Astrocyte (in vitro differentiated cells and primary cell): ENCODE data around the gene MAPK9. TPM values are rescaled to one million over a fixed set of nuclear protein-coding genes. Genes with fewer than 3 reads are reported as not detected.
A peak's percentile ranks its signal among the peaks of the same experiment; 100 is the strongest.

Experiments
- DNase-seq: peaks from one replicate; pipeline ENCODE4 v3.0.0-alpha.2; 2010; ENCODE audit warnings: low read depth
- FAIRE-seq: peaks from 2 replicates; lab custom pipeline; 2011; peaks lifted over from hg19 to GRCh38; lab: Jason Lieb, UNC
- H2AFZ ChIP-seq: 2 replicates; pipeline ENCODE4 v1.6.0; 2012; ENCODE audit warnings: low read depth, low read length, inconsistent platforms
- H3K27ac ChIP-seq: 2 replicates; pipeline ENCODE4 v1.5.1; 2011; ENCODE audit warnings: low read depth, low read length, inconsistent platforms
- H3K27me3 ChIP-seq: 2 replicates; pipeline ENCODE4 v1.6.0; 2011; ENCODE audit warnings: low read length, inconsistent platforms; ENCODE audit not compliant: insufficient read depth
- H3K36me3 ChIP-seq: 2 replicates; pipeline ENCODE4 v1.5.1; 2011; ENCODE audit warnings: low read length, inconsistent platforms; ENCODE audit not compliant: insufficient read depth
- H3K4me1 ChIP-seq: 2 replicates; pipeline ENCODE4 v1.5.1; 2011; ENCODE audit warnings: low read length, inconsistent platforms; ENCODE audit not compliant: insufficient read depth
- H3K4me2 ChIP-seq: 2 replicates; pipeline ENCODE4 v1.6.0; 2012; ENCODE audit warnings: low read length, inconsistent platforms
- H3K4me3 ChIP-seq: 2 replicates; pipeline ENCODE4 v1.5.1; 2011; ENCODE audit warnings: low read depth, mild to moderate bottlenecking, low read length, inconsistent platforms; ENCODE audit not compliant: insufficient read depth
- H3K79me2 ChIP-seq: 2 replicates; pipeline ENCODE4 v1.6.0; 2012; ENCODE audit warnings: mild to moderate bottlenecking, low read length, inconsistent platforms; ENCODE audit not compliant: insufficient read depth
- H3K9ac ChIP-seq: 2 replicates; pipeline ENCODE4 v1.6.0; 2012; ENCODE audit warnings: mild to moderate bottlenecking, low read length, inconsistent platforms
- H3K9me3 ChIP-seq: 2 replicates; pipeline ENCODE4 v1.5.1; 2012; ENCODE audit warnings: low read depth, mild to moderate bottlenecking, low read length, inconsistent platforms; ENCODE audit not compliant: insufficient read depth
- H4K20me1 ChIP-seq: 2 replicates; pipeline ENCODE4 v1.6.0; 2012; ENCODE audit warnings: low read length, inconsistent platforms; ENCODE audit not compliant: insufficient read depth
- H3K27ac Mint-ChIP-seq: one replicate; pipeline ENCODE4 v1.8.0; 2021; ENCODE audit warnings: mild to moderate bottlenecking, mixed read lengths; ENCODE audit not compliant: unreplicated experiment
- H3K27me3 Mint-ChIP-seq: one replicate; pipeline ENCODE4 v1.8.0; 2021; ENCODE audit warnings: low read depth, mixed read lengths; ENCODE audit not compliant: unreplicated experiment
- H3K36me3 Mint-ChIP-seq: one replicate; pipeline ENCODE4 v1.8.0; 2021; ENCODE audit warnings: low read depth, mixed read lengths; ENCODE audit not compliant: unreplicated experiment
- H3K4me1 Mint-ChIP-seq: one replicate; pipeline ENCODE4 v1.8.0; 2021; ENCODE audit warnings: low read depth, mixed read lengths; ENCODE audit not compliant: unreplicated experiment
- H3K4me3 Mint-ChIP-seq: one replicate; pipeline ENCODE4 v1.8.0; 2021; ENCODE audit warnings: mild to moderate bottlenecking, moderate library complexity, mixed read lengths; ENCODE audit not compliant: unreplicated experiment
- H3K9me3 Mint-ChIP-seq: one replicate; pipeline ENCODE4 v1.8.0; 2021; ENCODE audit warnings: mild to moderate bottlenecking, mixed read lengths; ENCODE audit not compliant: unreplicated experiment
- EZH2 ChIP-seq: IDR thresholded peaks from 2 replicates; pipeline ENCODE4 v1.6.1; 2012; ENCODE audit warnings: mild to moderate bottlenecking, low read length, inconsistent platforms; ENCODE audit not compliant: insufficient read depth
- total RNA-seq: library from RNA; stranded (reverse); gene quantifications from 2 replicates; pipeline ENCODE4 v1.2.1, GENCODE V29; 2021
- TF ChIP-seq, protein P1 (sequence below): IDR thresholded peaks from 2 replicates; pipeline ENCODE4 v1.5.1; 2011; ENCODE audit warnings: low read depth, mild to moderate bottlenecking, inconsistent platforms, low read length, moderate library complexity; ENCODE audit not compliant: insufficient read depth

MAPK9 gene
- total RNA-seq, 1 donor from 2014 or later: 34.0 TPM

- Histone ChIP-seq H3K4me2 (no peak overlapping the region), H3K36me3 (peaks cover 17% of the 10 kb centered on the region), H3K27ac (peak overlapping the region; percentile 55), H3K9me3 (no peaks in the 10 kb centered on the region), H4K20me1 (no peaks in the 10 kb centered on the region), H3K9ac (no peak overlapping the region), H3K79me2 (no peaks in the 10 kb centered on the region), H3K4me1 (no peaks in the 10 kb centered on the region), H2AFZ (no peak overlapping the region), H3K4me3 (no peak overlapping the region), H3K27me3 (no peaks in the 10 kb centered on the region)
- Mint-ChIP-seq H3K9me3 (peaks cover 18% of the 10 kb centered on the region), H3K27me3 (no peaks in the 10 kb centered on the region), H3K36me3 (peaks cover 30% of the 10 kb centered on the region), H3K4me1 (peaks cover 11% of the 10 kb centered on the region), H3K4me3 (no peak overlapping the region), H3K27ac (peak overlapping the region; percentile 47)
- no peak for DNase-seq
- FAIRE-seq: no peak
- no peak for TF ChIP-seq EZH2
- TF ChIP-seq, protein P1, sequence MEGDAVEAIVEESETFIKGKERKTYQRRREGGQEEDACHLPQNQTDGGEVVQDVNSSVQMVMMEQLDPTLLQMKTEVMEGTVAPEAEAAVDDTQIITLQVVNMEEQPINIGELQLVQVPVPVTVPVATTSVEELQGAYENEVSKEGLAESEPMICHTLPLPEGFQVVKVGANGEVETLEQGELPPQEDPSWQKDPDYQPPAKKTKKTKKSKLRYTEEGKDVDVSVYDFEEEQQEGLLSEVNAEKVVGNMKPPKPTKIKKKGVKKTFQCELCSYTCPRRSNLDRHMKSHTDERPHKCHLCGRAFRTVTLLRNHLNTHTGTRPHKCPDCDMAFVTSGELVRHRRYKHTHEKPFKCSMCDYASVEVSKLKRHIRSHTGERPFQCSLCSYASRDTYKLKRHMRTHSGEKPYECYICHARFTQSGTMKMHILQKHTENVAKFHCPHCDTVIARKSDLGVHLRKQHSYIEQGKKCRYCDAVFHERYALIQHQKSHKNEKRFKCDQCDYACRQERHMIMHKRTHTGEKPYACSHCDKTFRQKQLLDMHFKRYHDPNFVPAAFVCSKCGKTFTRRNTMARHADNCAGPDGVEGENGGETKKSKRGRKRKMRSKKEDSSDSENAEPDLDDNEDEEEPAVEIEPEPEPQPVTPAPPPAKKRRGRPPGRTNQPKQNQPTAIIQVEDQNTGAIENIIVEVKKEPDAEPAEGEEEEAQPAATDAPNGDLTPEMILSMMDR: no peak
These were observed 58.2 kb downstream of the MAPK9 start for GRCh38 chr5:180233729-180234128.

GRCh38 chr5:180230017-180230416 lies 61.9 kb downstream of the MAPK9 start:
- Mint-ChIP-seq H3K27ac (no peak overlapping the region), H3K4me1 (peaks cover 11% of the 10 kb centered on the region), H3K36me3 (peaks cover 21% of the 10 kb centered on the region), H3K9me3 (peaks cover 24% of the 10 kb centered on the region), H3K4me3 (peak overlapping the region; percentile 45), H3K27me3 (no peaks in the 10 kb centered on the region)
- TF ChIP-seq, protein P1: no peak
- no peak for TF ChIP-seq EZH2
- H3K9ac ChIP-seq: no peak overlapping the region
- no peak overlapping the region for H3K27ac ChIP-seq
- H3K27me3 ChIP-seq: no peaks in the 10 kb centered on the region
- FAIRE-seq (no peak), DNase-seq (no peak)
- no peak overlapping the region for H3K4me2 ChIP-seq
- no peak overlapping the region for H3K4me3 ChIP-seq
- H4K20me1 ChIP-seq: no peaks in the 10 kb centered on the region
- H3K79me2 ChIP-seq: no peaks in the 10 kb centered on the region
- no peak overlapping the region for H2AFZ ChIP-seq
- H3K36me3 ChIP-seq: peaks cover 5% of the 10 kb centered on the region
- H3K9me3 ChIP-seq: no peaks in the 10 kb centered on the region
- no peaks in the 10 kb centered on the region for H3K4me1 ChIP-seq

DNA sequence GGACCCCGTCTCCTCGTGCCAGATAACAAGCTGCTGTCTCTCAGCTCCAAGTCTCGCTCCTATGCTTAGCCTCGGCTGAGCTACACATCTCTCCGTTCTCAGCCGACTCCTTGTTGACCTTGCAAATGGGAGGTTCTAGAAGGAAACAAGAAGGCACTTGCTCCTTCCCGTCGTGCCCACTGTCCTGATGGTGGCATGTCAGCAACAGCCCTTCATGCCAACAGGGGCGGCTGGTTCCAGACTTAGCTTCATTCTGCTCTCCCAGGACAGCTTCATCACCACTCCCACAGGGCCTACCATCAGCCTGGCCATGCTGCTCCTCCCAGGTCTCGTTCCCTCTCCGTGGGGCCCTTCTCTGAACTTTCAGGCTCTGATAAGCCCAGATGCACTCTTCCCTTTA lies 69.8 kb downstream of the MAPK9 start:
- no peak for TF ChIP-seq EZH2
- TF ChIP-seq, protein P1: no peak
- no peak for FAIRE-seq
- peaks cover 39% of the 10 kb centered on the region for H3K9me3 Mint-ChIP-seq

More for the DNA sequence above, 69.8 kb downstream of the MAPK9 start:
- peaks cover 4% of the 10 kb centered on the region for H3K4me1 Mint-ChIP-seq
- H3K36me3 Mint-ChIP-seq: peaks cover 14% of the 10 kb centered on the region
- H3K4me3 Mint-ChIP-seq: no peak overlapping the region
- Histone ChIP-seq H3K4me3 (no peak overlapping the region), H3K9ac (no peak overlapping the region), H3K4me2 (no peak overlapping the region), H3K36me3 (no peaks in the 10 kb centered on the region), H3K79me2 (no peaks in the 10 kb centered on the region), H2AFZ (no peak overlapping the region), H3K4me1 (no peaks in the 10 kb centered on the region), H4K20me1 (no peaks in the 10 kb centered on the region), H3K9me3 (peaks cover 10% of the 10 kb centered on the region), H3K27me3 (no peaks in the 10 kb centered on the region), H3K27ac (no peak overlapping the region)
- no peak overlapping the region for H3K27ac Mint-ChIP-seq
- DNase-seq: no peak
- no peaks in the 10 kb centered on the region for H3K27me3 Mint-ChIP-seq
